ENCODE measurements around the gene TMCC3.
"Not testable (repeated sequence)": the region's sequence is repeated elsewhere in the genome, so short reads cannot be mapped to it uniquely, and the experiment has no call there.

The TMCC3 gene

GRCh38 chr12:94601307-94601706 lies 49.0 kb downstream of the TMCC3 start:
- peak; percentile 20 for DNase-seq (ENCODE audit: low spot score)

DNA sequence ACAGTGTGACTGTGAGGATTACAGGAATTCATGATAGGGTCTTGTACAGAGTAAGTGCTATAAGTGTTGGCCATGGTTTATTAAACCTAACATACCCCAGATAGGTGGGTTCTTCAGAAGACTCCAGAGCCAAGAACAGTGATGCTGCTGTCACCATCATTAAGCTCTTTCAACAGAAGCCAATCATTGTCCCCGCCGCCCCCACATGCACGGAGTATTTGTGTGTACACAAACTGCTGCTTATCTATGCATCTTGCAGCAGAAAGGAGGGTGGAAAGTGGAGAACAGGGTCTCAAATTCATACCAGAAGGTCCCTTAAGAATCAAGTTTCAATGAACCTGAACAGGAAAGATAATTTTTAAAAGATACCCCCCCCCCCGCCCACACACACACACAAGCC lies 51.2 kb downstream of the TMCC3 start:
- no peak for DNase-seq (ENCODE audit: low spot score)

DNA sequence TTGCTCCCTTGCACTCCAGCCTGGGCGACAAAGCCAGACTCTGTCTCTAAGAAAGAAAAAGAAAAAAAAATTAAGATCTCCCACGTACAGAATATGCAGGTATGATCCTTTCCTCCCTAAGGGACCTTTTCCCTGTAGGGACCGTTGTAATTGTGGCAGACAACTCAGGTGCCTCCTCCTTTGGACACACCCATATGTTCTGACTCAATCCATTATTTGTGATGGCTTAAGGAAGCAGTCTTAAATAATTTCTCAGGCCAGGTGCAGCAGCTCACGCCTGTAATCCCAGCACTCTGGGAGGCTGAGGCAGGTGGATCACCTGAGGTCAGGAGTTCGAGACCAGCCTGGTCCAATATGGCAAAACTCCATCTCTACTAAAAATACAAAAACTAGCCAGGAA lies 53.1 kb downstream of the TMCC3 start:
- peak; percentile 19 for DNase-seq (ENCODE audit: low spot score)

DNA sequence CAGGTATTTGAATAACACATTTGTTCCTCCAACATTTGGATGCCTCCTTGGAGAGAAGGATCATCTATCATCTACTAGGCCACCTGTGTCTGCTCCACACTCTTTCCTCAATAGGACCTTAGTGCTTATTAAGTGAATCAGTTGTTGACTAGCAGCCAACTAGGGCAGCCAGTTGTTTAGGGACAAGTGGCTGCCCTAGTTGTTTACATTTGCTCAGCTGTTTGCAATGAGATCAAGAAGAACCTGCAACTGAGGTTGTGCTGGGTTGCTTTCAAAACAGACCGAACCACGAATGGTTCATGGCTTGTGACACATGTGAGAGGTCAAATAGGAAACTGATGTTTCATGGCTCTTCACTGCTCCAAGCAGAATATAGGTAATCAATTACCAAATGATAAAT lies 53.8 kb downstream of the TMCC3 start:
- peak; percentile 63 for DNase-seq (ENCODE audit: low spot score)

GRCh38 chr12:94595152-94595551 lies 55.2 kb downstream of the TMCC3 start:
- peak; percentile 84 for DNase-seq (ENCODE audit: low spot score)

- no peak for DNase-seq (ENCODE audit: low spot score)
These were observed 55.9 kb downstream of the TMCC3 start for GRCh38 chr12:94594443-94594825.

GRCh38 chr12:94593822-94594442 lies 56.4 kb downstream of the TMCC3 start:
- no peak for DNase-seq (ENCODE audit: low spot score)

GRCh38 chr12:94592723-94593122 lies 57.6 kb downstream of the TMCC3 start:
- not testable (repeated sequence) for DNase-seq (ENCODE audit: low spot score)

DNA sequence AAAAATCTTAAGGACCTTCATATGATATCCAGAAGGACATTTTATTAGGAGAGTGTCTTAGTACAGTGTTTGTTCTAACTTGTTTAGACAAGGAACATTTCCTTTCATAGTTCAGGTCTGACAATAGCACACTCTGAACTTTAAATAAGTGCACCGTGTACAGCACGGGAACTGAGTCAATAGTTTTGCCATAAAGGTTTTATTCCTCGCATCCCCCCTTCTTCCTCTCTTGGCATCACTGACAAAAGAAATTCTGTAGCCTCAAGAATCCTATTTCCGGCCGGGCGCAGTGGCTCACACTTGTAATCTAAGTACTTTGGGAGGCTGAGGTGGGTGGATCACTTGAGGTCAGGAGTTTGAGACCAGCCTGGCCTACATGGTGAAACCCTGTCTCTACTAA lies 58.3 kb downstream of the TMCC3 start:
- DNase-seq (ENCODE audit: low spot score), result no peak

GRCh38 chr12:94590428-94590827 lies 59.9 kb downstream of the TMCC3 start:
- no peak for DNase-seq (ENCODE audit: low spot score)

GRCh38 chr12:94589591-94590001 lies 60.8 kb downstream of the TMCC3 start:
- peak; percentile 36 for DNase-seq (ENCODE audit: low spot score)

DNA sequence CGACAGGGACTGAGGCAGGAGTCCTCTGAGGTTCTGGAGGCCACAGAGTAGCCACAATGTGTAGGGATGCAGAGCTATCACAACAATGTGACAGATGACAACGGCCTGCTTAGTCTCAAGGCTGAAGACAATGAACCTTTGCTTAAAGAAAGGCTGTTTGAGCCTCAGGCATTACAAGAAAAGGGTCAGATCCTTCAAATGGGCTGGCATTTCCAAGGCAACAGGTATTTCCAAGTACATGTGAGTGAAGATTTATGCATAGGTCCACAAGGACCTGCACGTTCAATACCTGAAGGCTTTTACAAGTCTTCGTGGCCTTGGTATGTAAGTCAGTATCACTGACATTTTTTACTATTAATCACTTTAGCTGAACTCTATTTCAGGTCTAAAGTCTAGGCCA lies 62.0 kb downstream of the TMCC3 start:
- DNase-seq (ENCODE audit: low spot score), result no peak

GRCh38 chr12:94587266-94588241 lies 62.8 kb downstream of the TMCC3 start:
- DNase-seq (ENCODE audit: low spot score), result no peak

- peak; percentile 38 for DNase-seq (ENCODE audit: low spot score)
These were observed 63.6 kb downstream of the TMCC3 start for GRCh38 chr12:94586589-94587259.

- no peak for DNase-seq (ENCODE audit: low spot score)
These were observed 64.7 kb downstream of the TMCC3 start for GRCh38 chr12:94585626-94586025.

GRCh38 chr12:94584377-94584776 lies 66.0 kb downstream of the TMCC3 start:
- DNase-seq (ENCODE audit: low spot score), result no peak

DNA sequence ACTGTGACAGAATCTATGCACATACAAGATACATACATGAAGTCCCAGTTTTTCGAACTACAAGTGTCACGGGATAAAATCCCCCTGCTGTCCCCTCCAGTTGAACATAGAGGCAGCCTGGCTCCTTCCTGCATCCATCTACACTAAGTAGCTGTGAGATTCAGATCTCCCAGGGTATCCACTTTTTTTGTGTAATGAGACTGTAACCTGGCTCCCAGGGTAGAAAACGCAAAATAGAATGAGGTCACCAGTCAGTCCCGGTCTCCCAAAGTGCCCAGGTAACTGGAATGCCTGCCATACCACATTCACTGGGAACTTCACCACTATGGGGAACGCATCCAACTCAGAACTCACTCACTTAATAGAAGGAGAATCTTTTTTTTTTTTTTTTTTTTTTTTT lies 67.8 kb downstream of the TMCC3 start:
- no peak for DNase-seq (ENCODE audit: low spot score)

- DNase-seq (ENCODE audit: low spot score), result no peak
These were observed 74.5 kb downstream of the TMCC3 start for GRCh38 chr12:94575645-94576403.

DNA sequence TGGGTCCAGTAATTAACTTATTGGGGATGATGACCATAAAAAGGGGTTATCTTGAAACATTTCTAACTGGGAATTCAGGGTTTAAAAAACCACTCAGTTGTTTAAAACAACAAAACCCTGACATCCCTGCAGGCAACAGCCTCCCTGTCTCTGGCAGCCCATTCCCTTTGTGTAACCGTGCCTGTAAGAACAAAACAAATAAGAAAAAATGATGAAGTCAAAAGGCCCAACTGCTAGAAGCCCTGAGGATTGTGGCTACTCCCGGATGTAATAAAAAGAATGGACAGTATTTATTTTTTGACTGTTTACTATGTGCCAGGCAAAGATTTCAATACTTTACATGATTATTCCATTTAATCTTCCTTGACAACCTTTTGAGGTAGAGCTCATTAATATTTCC lies 75.3 kb downstream of the TMCC3 start:
- no peak for DNase-seq (ENCODE audit: low spot score)

GRCh38 chr12:94571556-94571955 lies 78.8 kb downstream of the TMCC3 start:
- peak; percentile 93 for DNase-seq (ENCODE audit: low spot score)

GRCh38 chr12:94570161-94570560 lies 80.2 kb downstream of the TMCC3 start:
- peak; percentile 90 for DNase-seq (ENCODE audit: low spot score)

DNA sequence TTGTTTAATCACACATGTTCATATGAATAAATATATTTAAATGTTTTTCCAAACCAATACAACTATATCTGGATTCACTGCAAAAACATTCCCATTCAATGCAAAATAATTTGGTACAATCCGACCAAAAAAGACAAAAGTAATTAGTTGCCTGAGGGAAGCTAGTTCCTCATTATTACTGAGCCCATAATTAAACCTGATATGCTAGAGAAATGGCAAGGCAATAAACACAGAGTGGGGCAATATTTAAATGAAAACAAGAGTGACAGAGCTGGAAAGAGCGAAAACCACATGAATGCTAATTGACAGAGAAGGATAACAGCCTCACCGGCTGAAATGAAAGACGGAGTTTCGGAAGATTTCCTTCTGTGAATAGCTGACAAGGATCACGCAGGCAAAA lies 82.6 kb downstream of the TMCC3 start:
- DNase-seq (ENCODE audit: low spot score), result no peak
